HG03135 (cell line): ENCODE results near the gene GSE1.

Experiments
- ATAC-seq: cut with Tn5 transposase; IDR thresholded peaks from one replicate; pipeline ENCODE4 v1.9.1; 2021; ENCODE audit warnings: mild to moderate bottlenecking, moderate library complexity; ENCODE audit not compliant: unreplicated experiment

GSE1 gene

DNA sequence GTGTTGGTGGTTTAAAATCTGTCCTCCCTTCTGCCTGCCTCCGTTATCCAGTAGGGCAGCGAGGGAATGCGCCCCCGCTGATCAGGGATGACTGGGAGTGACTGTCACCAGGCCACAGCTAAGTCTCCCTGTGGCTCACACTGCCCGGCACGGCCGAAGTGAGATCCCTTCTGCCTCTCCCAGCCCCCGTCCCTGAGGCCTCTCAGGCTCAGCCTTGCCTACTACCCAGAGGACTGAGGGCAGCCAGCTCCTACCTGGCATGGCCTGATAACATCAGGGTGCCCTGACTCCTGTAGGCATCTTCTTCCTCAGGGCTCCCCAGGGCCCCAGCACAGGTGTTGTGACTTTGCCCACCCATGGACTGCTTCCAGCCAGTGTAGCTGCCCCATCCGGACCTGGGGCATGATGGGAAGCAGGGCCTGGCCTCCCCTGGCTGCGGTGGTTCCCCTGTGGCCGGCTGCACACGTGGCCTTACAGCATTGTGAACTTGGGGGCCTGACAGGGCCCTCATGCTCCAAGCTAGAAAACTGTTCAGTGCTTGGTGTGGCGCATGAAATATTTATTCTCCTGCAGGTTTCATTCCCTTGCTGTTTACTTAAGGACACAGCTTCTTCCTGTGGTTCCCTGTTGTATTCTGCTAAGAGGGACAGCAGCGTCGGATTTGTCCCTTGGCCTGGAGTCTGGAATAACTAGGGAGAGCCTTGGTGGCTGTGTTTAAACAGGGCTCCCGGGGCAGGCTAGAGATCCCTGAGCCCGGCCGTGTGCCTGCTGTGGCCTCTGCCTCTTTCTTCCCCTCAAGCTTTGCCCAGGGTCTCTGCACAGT, 45.6 kb downstream of the GSE1 start:
- no peak for ATAC-seq

DNA sequence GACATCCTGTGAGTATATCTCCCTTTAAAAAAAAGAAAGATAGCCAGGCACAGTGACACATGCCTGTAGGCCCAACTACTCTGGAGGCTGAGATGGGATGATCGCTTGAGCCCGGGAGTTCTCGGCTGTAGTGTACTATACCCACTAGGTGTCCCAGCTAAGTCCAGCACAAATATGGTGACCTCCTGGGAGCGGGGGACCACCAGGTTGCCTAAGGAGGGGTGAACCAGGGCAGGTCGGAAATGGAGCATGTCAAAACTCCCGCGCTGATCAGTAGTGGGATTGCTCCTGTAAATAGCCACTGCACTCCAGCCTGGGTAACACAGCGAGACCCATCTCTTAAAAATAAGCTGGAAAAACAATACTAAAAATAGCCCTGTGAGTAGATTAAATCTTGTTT, 46.2 kb downstream of the GSE1 start:
- ATAC-seq: no peak

- ATAC-seq: no peak
Observed at GRCh38 chr16:85659805-85660511, 46.8 kb downstream of the GSE1 start.

- no peak for ATAC-seq
Observed at GRCh38 chr16:85660843-85661739, 48.0 kb downstream of the GSE1 start.

DNA sequence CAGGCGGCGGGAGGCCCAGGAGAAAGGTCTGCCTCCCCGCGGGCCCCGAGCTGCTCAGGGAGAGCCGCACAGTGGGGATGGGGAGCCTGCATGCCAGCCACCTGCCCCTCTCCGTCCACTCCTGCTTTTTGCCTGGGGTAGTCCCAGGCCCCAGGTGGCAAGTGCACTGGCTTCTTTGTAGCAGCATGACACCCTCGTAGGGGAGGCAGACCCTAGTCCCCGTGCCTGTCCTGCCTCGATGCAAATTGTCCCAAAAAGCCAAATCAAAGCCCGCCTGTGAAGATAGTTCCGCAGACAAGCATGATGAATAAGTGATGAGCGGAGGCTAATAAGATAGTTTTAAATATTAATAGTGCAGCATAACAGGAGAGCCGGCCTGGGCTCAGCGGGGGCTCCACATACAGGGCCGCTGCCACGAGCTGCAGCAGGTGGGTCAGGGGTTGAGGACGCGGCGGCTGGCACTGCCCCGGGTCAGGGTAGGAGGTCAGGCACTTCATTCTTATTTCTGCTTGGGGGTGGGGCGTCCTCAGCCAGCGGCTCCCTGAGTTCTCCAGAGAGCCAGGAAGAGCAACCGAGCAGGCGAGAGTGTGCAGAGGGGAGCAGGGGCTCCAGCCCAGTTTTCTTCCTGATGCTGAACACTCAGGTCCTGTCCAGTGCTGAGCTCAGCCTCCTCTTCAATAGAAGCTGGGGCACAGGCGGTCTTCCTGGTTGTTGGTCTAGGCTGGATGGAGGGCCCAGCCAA, 48.8 kb downstream of the GSE1 start:
- no peak for ATAC-seq

- ATAC-seq: no peak
Observed at GRCh38 chr16:85662482-85662812, 49.3 kb downstream of the GSE1 start.

- no peak for ATAC-seq
Observed at GRCh38 chr16:85662976-85663830, 50.1 kb downstream of the GSE1 start.

- no peak for ATAC-seq
Observed at GRCh38 chr16:85663891-85664321, 50.8 kb downstream of the GSE1 start.

- no peak for ATAC-seq
Observed at GRCh38 chr16:85664580-85665372, 51.7 kb downstream of the GSE1 start.

GRCh38 chr16:85665373-85665740, 52.2 kb downstream of the GSE1 start:
- no peak for ATAC-seq

- no peak for ATAC-seq
Observed at GRCh38 chr16:85665929-85666328, 52.8 kb downstream of the GSE1 start.

- no peak for ATAC-seq
Observed at GRCh38 chr16:85667261-85667660, 54.1 kb downstream of the GSE1 start.

DNA sequence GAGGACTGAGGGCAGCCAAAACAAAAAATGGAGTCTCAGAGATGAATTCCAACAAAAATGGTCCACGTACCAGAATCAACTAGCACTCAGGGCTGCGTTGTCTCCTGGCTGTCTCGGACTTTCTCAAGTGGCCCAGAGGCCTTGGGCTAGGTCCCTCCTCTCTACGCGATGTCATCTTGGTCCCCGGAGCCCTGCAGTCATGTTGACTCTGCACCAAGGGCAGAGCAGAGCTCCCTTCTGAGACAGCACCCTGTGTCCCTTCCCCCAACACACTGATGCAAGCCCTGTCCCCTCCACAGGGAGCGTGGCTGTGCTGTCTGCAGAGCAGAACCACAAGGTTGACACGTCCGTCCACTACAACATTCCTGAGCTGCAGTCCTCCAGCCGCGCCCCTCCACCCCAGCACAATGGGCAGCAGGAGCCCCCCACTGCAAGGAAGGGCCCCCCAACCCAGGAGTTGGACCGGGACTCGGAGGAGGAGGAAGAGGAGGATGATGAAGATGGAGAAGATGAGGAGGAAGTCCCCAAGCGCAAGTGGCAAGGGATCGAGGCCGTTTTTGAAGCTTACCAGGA, 54.8 kb downstream of the GSE1 start:
- no peak for ATAC-seq

- no peak for ATAC-seq
Observed at GRCh38 chr16:85668676-85669424, 55.7 kb downstream of the GSE1 start.

- no peak for ATAC-seq
Observed at GRCh38 chr16:85670840-85671239, 57.7 kb downstream of the GSE1 start.

DNA sequence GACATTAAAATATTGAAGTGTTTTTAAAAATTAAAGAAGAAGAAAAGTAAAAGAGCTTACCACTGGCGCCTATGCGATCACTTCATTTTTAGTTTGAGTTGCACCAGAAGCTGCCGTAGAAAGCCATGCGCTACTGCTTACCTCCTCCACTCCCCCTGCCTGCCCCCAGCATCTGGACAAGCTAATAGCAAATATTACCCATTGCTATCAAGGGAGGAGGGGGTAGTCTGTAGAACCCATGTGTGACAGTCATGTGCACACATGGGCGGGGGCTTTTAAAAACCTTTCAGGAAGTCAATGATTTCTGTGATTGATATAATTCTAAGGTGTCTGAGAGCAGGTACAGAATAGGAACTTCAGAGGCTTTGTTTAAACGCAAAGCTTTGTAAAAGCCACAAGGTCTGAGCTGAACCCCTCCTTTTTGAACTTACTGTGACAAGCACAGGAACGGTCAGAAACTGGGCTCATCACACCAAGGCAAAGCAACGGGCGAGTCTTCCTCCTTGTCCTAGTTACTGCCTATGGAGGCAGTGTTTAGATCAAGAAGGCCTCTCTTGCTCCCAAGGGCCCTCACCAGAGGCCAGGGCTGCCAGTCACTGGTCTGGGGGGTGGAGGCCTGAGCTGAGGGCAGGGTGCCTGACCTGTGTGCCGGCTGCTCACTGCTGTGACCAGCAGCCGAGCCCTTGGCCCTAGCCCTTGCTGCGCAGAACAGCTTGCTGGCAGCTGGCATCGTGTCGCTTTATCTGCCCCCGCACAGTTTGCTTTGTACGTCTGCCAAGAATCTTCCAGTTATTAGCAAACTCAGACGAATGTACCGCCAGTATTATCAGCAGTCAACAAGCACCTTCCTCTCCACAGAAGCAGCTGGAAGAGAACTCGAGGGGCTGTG, 60.7 kb downstream of the GSE1 start:
- ATAC-seq: no peak

- ATAC-seq: no peak
Observed at GRCh38 chr16:85674418-85674755, 61.3 kb downstream of the GSE1 start.
